GM21619 (cell line): Measurements from ENCODE around the gene WDFY4.

Experiments used
- ATAC-seq: cut with Tn5 transposase; IDR thresholded peaks from one replicate; pipeline ENCODE4 v1.9.1; 2021; ENCODE audit not compliant: unreplicated experiment

The WDFY4 gene

GRCh38 chr10:48805848-48806247 lies 121.2 kb downstream of the WDFY4 start:
- ATAC-seq: no peak

GRCh38 chr10:48806342-48806741 lies 121.7 kb downstream of the WDFY4 start:
- no peak for ATAC-seq

- no peak for ATAC-seq
Measured at GRCh38 chr10:48807791-48808470, 123.3 kb downstream of the WDFY4 start.

GRCh38 chr10:48809261-48809660 lies 124.6 kb downstream of the WDFY4 start:
- no peak for ATAC-seq

- no peak for ATAC-seq
Measured at GRCh38 chr10:48811461-48811860, 126.8 kb downstream of the WDFY4 start.

- no peak for ATAC-seq
Measured at GRCh38 chr10:48811917-48812316, 127.2 kb downstream of the WDFY4 start.

GRCh38 chr10:48813291-48813690 lies 128.6 kb downstream of the WDFY4 start:
- no peak for ATAC-seq

- no peak for ATAC-seq
Measured at GRCh38 chr10:48813825-48814224, 129.2 kb downstream of the WDFY4 start.

- no peak for ATAC-seq
Measured at GRCh38 chr10:48814933-48815332, 130.3 kb downstream of the WDFY4 start.

GRCh38 chr10:48817141-48817540 lies 132.5 kb downstream of the WDFY4 start:
- no peak for ATAC-seq

- no peak for ATAC-seq
Measured at GRCh38 chr10:48818081-48818480, 133.4 kb downstream of the WDFY4 start.

- no peak for ATAC-seq
Measured at GRCh38 chr10:48818861-48819520, 134.3 kb downstream of the WDFY4 start.

- ATAC-seq: no peak
Measured at GRCh38 chr10:48819783-48820182, 135.1 kb downstream of the WDFY4 start.

- ATAC-seq: no peak
Measured at GRCh38 chr10:48820231-48820630, 135.6 kb downstream of the WDFY4 start.

GRCh38 chr10:48820699-48821098 lies 136.0 kb downstream of the WDFY4 start:
- no peak for ATAC-seq

- no peak for ATAC-seq
Measured at GRCh38 chr10:48821111-48821510, 136.4 kb downstream of the WDFY4 start.

GRCh38 chr10:48821692-48822091 lies 137.0 kb downstream of the WDFY4 start:
- ATAC-seq: no peak

- no peak for ATAC-seq
Measured at GRCh38 chr10:48833674-48834073, 149.0 kb downstream of the WDFY4 start.

GRCh38 chr10:48834189-48834965 lies 149.7 kb downstream of the WDFY4 start:
- no peak for ATAC-seq

- ATAC-seq: no peak
Measured at GRCh38 chr10:48835781-48836180, 151.1 kb downstream of the WDFY4 start.

- no peak for ATAC-seq
Measured at GRCh38 chr10:48836605-48837004, 151.9 kb downstream of the WDFY4 start.

GRCh38 chr10:48838834-48839233 lies 154.2 kb downstream of the WDFY4 start:
- no peak for ATAC-seq
